Measurements from ENCODE around the gene ELOVL5. TPM values are rescaled to one million over a fixed set of nuclear protein-coding genes. Genes with fewer than 3 reads are reported as not detected.
"Not testable (repeated sequence)": the region's sequence is repeated elsewhere in the genome, so short reads cannot be mapped to it uniquely, and the experiment has no call there.

ELOVL5 gene
- total RNA-seq, 1 experiment from 2014 or later = 121 TPM

- Histone ChIP-seq H3K4me1 (ENCODE audit: insufficient read depth, low read length) (0 out of 2 replicates have a peak, but pooled peaks cover 2% of the 10 kb centered on the region), H2AK5ac (ENCODE audit: insufficient read length, low read length) (no peak overlapping the region), H4K5ac (ENCODE audit: insufficient read length, low read depth, low read length) (no peak overlapping the region), H3K79me2 (ENCODE audit: insufficient read depth, low read length) (peaks cover 50% of the 10 kb centered on the region), H4K8ac (replicated peaks; ENCODE audit: insufficient read length, low read depth, low read length) (no peak overlapping the region), H4K20me1 (ENCODE audit: control insufficient read depth, insufficient read depth, insufficient read length) (no peaks in the 10 kb centered on the region), H3K4ac (ENCODE audit: low read depth, low read length) (no peak overlapping the region), H3K23me2 (ENCODE audit: insufficient read length, low read depth, low read length, poor library complexity, severe bottlenecking) (peaks cover 3% of the 10 kb centered on the region), H2BK15ac (ENCODE audit: low read depth, low read length) (no peak overlapping the region), H2BK120ac (ENCODE audit: low read depth, low read length, poor library complexity, severe bottlenecking) (no peak overlapping the region), H2BK5ac (ENCODE audit: insufficient read length, low read length) (no peak overlapping the region), H3K14ac (ENCODE audit: insufficient read depth, low read length) (no peak overlapping the region), H3K9me3 (ENCODE audit: control insufficient read depth, low read depth, low read length) (no peaks in the 10 kb centered on the region), H2AFZ (ENCODE audit: low read length) (no peak overlapping the region), H2BK20ac (ENCODE audit: low read depth, low read length, poor library complexity, severe bottlenecking) (no peak overlapping the region), H3K4me2 (ENCODE audit: insufficient read depth, insufficient read length, low read length) (peak overlapping the region; percentile 89), H4K91ac (ENCODE audit: insufficient read length, low read depth, low read length) (no peak overlapping the region), H3K18ac (ENCODE audit: insufficient read length, low read depth, low read length) (peak overlapping the region; percentile 9), H3K79me1 (ENCODE audit: insufficient read depth, low read depth, low read length, poor library complexity, severe bottlenecking) (peaks cover 7% of the 10 kb centered on the region), H2BK12ac (ENCODE audit: insufficient read length, low read depth, low read length) (no peak overlapping the region), H3K27ac (ENCODE audit: insufficient read length, low read depth, low read length) (no peak overlapping the region), H3T11ph (ENCODE audit: low read length) (no peak overlapping the region), H3K27me3 (ENCODE audit: insufficient read depth, low read length) (no peaks in the 10 kb centered on the region), H3K23ac (ENCODE audit: insufficient read length, low read depth, low read length) (no peak overlapping the region), H3K9ac (ENCODE audit: extremely low read depth, insufficient read length, low read length) (peak overlapping the region; percentile 32), H3K56ac (ENCODE audit: insufficient read length, low read depth, low read length) (no peak overlapping the region)
- H3K9me3 Mint-ChIP-seq = no peaks in the 10 kb centered on the region
- DNase-seq = no peak
- TF ChIP-seq, protein P1, sequence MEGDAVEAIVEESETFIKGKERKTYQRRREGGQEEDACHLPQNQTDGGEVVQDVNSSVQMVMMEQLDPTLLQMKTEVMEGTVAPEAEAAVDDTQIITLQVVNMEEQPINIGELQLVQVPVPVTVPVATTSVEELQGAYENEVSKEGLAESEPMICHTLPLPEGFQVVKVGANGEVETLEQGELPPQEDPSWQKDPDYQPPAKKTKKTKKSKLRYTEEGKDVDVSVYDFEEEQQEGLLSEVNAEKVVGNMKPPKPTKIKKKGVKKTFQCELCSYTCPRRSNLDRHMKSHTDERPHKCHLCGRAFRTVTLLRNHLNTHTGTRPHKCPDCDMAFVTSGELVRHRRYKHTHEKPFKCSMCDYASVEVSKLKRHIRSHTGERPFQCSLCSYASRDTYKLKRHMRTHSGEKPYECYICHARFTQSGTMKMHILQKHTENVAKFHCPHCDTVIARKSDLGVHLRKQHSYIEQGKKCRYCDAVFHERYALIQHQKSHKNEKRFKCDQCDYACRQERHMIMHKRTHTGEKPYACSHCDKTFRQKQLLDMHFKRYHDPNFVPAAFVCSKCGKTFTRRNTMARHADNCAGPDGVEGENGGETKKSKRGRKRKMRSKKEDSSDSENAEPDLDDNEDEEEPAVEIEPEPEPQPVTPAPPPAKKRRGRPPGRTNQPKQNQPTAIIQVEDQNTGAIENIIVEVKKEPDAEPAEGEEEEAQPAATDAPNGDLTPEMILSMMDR (conservative IDR thresholded peaks at IDR 0.05) = no peak
- peak overlapping the region; percentile 36 to 78 (median 58); a peak in 3 of 7 replicates for H3K27ac Mint-ChIP-seq
- H3K4me1 Mint-ChIP-seq = peaks cover 32 to 33% of the 10 kb centered on the region in 2 experiments
- peaks cover 17% of the 10 kb centered on the region for H3K27me3 Mint-ChIP-seq (ENCODE audit: low read depth)
- WGBS (ENCODE audit: extremely low coverage, insufficient read length, low lambda C conversion rate) = no CpG with 5 or more reads among the region's 23 CpGs
- H3K4me3 Mint-ChIP-seq = peak overlapping the region; percentile 91 to 96
- peaks cover 4 to 8% (median 6%) of the 10 kb centered on the region in 3 experiments; a peak in 6 of 7 replicates for H3K36me3 Mint-ChIP-seq (ENCODE audit: insufficient read depth in 1 of 3, low read depth in 3 of 3)
Observed at GRCh38 chr6:53347250-53347920, 1.4 kb downstream of the ELOVL5 start.

DNA sequence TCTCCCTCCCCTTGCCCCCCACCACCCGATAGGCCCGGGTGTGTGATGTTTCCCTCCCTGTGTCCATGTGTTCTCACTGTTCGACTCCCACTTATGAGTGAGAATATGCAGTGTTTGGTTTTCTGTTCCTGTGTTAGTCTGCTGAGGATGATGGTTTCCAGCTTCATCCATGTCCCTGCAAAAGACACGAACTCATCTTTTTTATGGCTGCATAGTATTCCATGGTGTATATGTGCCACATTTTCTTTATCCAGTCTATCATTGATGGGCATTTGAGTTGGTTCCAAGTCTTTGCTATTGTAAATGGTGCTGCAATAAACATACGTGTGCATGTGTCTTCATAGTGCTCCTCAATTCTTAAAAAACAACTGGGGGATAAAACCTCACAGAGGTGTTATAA lies 2.7 kb downstream of the ELOVL5 start:
- H3K27me3 ChIP-seq (ENCODE audit: insufficient read depth, low read length); H3K23ac ChIP-seq (ENCODE audit: insufficient read length, low read depth, low read length); H2BK5ac ChIP-seq (ENCODE audit: insufficient read length, low read length); H3K36me3 Mint-ChIP-seq (ENCODE audit: insufficient read depth in 1 of 3, low read depth in 3 of 3); H4K8ac ChIP-seq (replicated peaks; ENCODE audit: insufficient read length, low read depth, low read length); H3K18ac ChIP-seq (ENCODE audit: insufficient read length, low read depth, low read length); H3K9ac ChIP-seq (ENCODE audit: extremely low read depth, insufficient read length, low read length); H3T11ph ChIP-seq (ENCODE audit: low read length); H3K4ac ChIP-seq (ENCODE audit: low read depth, low read length); H4K20me1 ChIP-seq (ENCODE audit: control insufficient read depth, insufficient read depth, insufficient read length); H3K9me3 ChIP-seq (ENCODE audit: control insufficient read depth, low read depth, low read length); H4K5ac ChIP-seq (ENCODE audit: insufficient read length, low read depth, low read length); H2AFZ ChIP-seq (ENCODE audit: low read length); H2BK15ac ChIP-seq (ENCODE audit: low read depth, low read length); H4K91ac ChIP-seq (ENCODE audit: insufficient read length, low read depth, low read length); H3K23me2 ChIP-seq (ENCODE audit: insufficient read length, low read depth, low read length, poor library complexity, severe bottlenecking); H2BK120ac ChIP-seq (ENCODE audit: low read depth, low read length, poor library complexity, severe bottlenecking); H3K14ac ChIP-seq (ENCODE audit: insufficient read depth, low read length); H2AK5ac ChIP-seq (ENCODE audit: insufficient read length, low read length); H3K4me2 ChIP-seq (ENCODE audit: insufficient read depth, insufficient read length, low read length); H3K27ac Mint-ChIP-seq; H2BK20ac ChIP-seq (ENCODE audit: low read depth, low read length, poor library complexity, severe bottlenecking); H3K56ac ChIP-seq (ENCODE audit: insufficient read length, low read depth, low read length); H2BK12ac ChIP-seq (ENCODE audit: insufficient read length, low read depth, low read length); H3K9me3 Mint-ChIP-seq; H3K79me1 ChIP-seq (ENCODE audit: insufficient read depth, low read depth, low read length, poor library complexity, severe bottlenecking); H3K4me1 ChIP-seq (ENCODE audit: insufficient read depth, low read length); H3K27ac ChIP-seq (ENCODE audit: insufficient read length, low read depth, low read length); DNase-seq: not testable (repeated sequence)
- peaks cover 62% of the 10 kb centered on the region for H3K79me2 ChIP-seq (ENCODE audit: insufficient read depth, low read length)
- peaks cover 17% of the 10 kb centered on the region for H3K27me3 Mint-ChIP-seq (ENCODE audit: low read depth)
- H3K4me1 Mint-ChIP-seq = peaks cover 36 to 40% of the 10 kb centered on the region in 2 experiments
- peak overlapping the region in 1 of 2 experiments; percentile 96; a peak in 3 of 5 replicates for H3K4me3 Mint-ChIP-seq
- no CpG with 5 or more reads among the region's 5 CpGs for WGBS (ENCODE audit: extremely low coverage, insufficient read length, low lambda C conversion rate)

Data from H9 (cell line).